NCI-H187 treated with DMSO at 0.1 percent for 48 hours (cell line): ENCODE data around the gene ATF7.

Experiments
- DNase-seq: peaks from one replicate; lab custom pipeline; 2025; lab: John Stamatoyannopoulos, UW

The ATF7 gene

DNA sequence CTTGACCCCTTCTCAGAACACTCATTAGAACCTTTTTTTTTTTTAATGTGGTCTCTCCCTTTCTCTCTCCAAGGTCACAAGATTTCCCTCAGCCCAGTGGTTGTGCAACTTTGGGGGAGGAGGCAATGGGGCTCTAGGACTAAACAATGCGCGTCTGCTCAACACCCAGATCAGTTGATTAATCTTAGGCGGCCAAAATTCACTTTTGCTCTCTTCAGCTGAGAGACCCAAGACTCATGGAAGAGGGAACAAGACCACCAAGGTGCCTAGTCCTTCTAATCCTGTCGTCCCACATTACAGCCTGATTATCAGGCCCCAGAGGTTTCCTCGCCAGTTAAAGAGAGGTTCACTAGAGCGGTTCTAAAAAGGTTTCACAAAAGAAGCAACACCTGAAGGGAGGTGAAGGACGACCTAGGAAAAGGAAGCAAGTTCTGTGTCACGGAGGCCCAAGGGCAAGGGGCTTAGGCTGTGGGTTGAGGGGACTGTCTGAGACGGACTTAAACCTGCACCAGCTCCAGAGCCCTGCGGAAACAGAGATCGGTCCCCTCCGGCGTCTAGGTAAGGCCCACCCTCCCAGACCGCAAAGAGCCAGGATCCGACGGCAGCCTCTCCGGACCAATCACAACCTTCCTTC lies 125.9 kb downstream of the ATF7 start:
- DNase-seq: no peak

DNA sequence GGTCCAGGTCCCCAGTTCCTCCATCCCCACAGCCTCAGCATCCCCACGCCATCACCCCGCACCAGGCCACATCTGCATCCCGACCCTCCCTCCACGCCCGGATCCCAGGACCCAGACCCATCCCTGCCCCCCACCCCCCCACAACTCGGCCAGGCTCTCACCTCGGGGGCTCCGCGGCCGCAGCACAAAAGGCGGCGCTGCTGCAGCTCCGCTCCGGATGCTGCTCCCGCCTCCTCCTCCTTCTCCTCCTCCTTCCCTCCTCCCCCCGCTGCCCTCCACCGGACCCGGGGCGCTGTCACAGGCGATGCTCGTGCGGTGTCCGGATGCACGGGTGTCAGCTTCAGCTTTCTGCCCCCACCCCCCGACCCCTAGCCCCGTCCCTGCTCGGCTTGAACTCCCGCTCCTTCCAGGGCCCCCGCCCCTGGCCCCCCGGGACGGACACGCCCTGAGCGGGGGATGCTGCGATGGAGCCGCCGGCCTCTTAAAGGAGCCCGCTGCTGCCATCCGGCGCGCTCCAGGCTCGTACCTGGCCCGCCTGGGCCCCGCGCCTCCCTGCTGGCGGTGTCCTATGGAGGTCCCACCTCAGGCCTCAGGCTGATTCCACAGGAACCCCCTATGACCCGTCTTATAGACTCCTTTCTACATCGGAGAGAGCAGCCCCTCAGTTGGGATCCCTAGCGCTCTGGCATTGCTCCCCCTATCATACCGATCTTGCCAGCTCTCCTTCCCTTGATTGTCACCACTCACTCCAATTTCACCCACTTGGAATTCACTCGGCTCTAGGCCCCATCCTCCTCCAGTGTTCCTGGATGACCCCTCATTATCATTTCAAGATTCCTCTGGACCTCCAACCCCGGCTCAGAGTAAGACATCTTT lies 126.7 kb downstream of the ATF7 start, which contains the start of gene MAP3K12:
Gene MAP3K12, minus strand, starts transcription at position 193 of the 876 bp plus-strand sequence. CDS start 12,067 bp downstream, outside the sequence.
- DNase-seq: no peak

DNA sequence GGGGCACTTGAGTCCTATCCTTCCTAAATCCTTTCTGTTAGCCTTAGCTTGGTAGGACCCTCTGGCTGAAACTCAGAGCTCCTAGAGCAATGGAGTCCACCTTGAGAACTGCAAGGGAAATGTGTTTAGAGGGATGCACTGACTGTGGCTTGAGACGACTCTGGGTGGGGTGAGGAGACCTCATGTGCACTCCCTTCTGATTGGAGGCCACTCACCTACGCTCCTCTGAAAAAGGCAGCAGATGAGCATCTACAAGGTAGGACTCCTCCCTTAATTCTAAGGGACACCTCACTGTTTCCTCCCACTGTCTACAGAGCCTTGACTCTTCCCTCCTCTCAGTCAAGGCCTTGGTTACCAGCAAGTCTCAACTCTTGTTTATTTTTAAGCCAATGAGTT lies 127.9 kb downstream of the ATF7 start:
- no peak for DNase-seq

DNA sequence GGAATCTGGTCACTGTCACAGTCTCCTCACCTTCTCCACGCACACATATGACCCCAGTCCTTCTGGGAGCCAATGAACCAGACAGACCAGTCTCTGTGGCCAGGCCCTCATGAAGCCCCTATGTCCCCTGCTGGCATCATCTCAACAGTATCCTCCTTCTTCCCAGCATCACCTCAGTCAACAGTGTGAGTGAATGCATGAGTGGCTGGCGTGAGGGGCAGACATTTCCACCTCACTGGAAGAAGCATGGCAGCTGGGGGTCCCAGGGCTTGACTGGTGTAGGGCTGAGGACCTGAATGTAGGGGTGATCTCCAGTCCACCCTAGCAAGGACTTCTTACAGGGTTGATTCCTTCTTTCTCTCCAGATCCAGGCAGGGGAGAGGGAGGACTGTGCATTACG lies 128.7 kb downstream of the ATF7 start:
- DNase-seq: no peak

DNA sequence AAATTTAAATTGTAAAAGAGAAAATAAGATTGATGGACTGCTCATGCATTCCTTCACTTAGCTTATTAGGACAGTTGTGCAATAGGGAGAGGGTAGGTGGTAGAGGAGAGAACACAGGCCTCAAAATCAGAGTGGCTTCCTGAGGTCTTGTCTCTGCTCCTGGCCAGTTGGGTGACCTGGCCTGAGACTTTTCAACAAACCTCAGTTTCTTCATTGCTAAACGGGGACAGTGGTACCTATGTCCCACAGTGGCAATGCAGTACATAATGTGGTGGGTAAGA lies 129.5 kb downstream of the ATF7 start:
- no peak for DNase-seq

DNA sequence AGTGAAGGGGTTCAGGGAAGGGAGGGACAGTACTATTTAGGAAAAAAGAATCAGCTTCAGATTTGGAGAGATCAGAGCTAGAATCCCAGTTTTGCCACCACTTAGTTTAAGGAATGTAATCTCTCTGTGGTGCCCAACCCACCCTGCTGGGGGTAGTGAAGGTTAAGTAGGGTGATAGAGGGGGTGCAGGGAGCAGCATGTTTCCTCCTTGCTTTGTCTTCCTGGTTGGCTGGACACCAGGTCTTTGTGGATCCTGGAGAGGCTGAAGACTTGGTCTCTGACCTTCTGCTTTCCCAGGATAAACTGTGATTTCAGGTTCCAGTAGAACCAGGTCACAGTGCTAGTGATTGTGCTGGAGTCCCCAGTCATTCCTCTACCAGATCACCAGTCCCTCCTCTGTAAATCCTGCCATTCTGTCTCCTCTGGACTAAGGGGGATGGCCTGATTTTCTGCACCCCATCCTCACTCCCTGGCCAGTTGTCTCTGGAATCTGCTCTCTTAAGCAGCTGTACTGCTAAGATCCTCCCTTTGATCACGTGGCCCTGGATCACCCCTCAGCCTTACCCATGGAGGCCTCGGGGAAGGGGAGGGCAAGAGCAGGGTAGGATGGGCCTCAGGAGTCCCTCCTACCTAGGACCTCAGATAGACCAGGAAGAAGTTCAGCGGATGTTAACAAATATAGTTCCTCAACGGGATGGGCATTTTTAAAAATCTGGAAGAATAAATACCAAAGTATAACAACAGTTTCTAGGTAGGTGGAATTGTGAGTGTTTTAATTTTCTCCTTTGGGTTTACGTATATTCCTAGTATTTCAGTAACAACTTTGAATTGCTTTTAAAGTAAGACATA lies 130.1 kb downstream of the ATF7 start:
- DNase-seq: no peak

DNA sequence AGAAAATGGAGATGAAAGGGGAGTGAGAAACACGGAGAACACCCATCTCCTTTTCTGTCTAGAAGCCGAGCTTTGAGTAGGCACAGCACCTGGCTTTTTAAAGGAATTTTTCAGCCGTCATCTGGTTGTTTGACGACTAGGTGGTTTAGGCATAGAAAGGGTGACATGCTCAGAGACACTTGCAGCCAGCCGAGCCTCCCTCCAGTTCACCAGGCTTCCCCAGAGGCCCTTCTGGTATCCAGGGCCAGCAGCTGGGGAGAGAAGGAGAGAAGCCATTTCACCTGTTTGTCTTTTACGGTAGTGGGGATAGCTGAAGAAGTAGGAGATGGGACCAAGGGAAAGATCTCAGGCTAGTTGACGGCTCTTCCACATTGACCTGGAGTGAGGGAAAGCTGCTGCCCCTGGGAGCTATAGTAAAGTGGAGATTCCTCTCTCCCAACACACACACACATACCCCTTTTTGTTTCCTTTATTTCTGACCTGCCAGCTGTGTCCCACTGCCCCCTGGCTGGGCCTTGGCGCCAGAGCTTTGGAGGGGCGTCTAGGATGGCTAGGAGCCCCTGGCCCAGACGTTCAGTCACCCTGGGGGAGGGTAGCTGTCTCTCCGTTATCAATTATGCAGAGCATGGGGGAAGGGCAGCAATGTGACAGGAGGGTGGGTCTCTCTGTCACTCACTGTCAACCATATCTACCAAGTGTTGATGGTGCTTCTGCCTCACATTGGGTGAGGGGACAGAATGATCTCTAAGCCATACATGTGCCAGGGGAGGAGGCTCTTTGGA lies 132.4 kb downstream of the ATF7 start:
- DNase-seq: no peak

DNA sequence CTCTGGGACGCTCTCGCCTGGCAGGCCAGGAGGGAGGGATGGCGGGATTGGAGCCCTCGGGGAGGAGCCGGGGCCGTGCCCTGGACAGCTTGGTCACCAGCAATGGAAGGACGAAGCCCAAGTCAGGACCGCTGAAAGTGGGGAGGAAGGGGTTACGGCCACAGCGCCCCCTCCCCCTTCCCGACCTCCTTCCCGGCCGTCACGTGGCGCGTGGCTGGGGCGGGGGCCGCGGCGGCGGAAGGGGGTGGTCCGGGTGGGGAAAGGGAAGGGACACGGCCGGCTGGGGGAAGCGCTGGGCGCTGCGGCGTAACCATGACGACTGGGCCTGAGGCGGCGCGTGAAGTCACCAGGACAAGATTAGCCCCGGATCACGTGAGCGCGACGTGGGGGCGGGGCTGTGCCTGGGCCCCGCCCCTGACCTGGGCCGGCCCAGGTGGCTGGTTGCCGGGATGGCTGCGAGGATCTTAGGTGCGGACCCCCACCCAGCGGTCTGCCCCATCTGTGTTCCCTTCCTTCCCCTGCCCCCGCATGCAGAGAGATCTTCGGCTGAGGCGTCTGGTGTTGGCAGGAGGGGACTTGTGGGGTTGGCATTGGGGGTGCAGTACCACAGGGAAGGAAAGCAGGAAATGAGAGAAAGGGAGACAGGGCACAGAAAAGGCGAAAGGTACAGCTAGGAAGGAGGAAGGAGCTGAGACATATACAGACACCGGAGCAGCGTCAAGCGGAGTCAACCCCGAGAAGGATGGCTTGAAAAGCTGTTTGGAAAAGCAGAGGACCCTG lies 133.2 kb downstream of the ATF7 start:
- DNase-seq: peak; percentile 82

DNA sequence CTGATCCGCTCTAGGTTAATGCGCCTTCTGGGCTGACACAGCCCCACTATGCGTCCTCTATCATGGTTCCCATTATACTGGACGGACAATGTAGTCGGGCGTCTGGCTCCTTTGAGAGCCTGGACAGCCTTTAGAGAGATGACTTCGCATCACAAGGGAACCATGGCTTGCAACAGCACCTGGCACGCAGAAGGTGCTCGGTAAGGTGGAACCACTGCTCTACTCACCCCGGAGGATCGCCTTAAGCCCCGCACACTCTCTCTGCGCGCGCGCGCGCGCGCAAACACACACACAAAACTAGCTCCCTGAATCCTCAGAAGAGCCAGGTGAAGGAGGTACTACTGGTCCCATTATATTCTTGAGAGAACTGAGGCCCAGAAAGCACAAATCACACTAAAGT lies 134.0 kb downstream of the ATF7 start:
- DNase-seq: no peak

DNA sequence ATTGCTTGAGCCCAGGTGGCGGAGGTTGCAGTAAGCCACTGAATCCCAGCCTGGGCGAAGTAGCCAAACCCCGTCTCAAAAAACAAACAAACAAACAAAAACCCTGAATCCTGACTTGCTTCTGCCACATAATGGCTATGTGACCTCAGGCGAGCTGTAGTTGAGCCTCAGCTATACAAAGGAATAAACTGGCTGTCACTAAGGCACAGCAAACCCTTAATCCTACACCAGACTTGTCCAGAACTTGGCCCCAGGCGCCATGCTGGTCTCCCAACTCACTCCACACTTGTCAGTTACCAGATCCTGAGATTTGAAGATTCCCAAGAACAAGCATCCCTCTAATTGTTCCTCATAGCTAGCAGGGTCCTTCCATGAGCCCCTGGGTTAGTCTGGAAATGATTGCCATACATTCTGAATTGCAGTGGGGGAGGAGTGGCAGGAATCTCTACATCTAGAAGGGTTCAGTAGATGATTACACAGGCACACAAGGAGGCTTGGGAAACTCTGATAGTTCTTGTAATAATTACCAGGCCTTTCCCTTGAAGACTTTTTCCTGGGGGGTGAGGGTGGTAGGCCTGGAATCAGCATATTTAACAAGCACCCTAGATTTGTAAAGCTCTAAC lies 136.8 kb downstream of the ATF7 start:
- no peak for DNase-seq

DNA sequence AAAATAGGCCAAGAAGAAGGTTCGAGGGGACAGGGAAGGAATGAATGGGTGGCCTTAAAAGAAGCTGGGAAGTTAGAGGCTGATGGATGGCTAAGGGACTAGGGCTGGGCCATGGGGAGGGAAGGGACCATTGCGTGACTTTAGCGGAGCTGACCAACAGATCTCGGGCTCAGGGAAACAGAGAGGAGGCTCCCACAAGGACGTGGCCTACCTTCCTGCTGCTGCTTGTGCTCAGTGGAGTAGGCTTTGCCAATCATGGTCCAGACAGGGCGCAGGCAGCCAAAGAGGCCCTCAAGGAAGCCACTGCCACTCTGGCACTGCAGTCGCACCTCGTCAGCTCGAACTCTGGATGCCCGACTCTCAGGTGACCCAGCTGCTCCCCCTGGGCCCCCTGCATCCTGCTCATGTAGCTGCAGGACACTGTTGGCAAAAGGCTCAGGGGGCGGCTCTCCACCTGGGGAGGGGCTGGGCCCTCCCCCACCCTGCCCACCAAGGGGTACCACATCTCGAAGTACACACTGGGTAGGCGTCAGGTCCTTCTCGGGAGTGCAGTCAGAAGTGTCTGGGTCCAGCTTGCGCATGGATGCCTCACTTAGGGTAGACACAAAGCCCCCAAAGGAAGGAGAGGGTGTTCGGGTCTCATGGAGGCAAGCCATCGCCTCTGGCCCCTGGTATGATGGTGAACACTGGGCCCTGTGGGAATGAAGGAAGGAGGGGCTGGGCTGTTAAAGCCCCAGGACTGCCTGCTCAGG lies 139.3 kb downstream of the ATF7 start:
- DNase-seq: no peak

DNA sequence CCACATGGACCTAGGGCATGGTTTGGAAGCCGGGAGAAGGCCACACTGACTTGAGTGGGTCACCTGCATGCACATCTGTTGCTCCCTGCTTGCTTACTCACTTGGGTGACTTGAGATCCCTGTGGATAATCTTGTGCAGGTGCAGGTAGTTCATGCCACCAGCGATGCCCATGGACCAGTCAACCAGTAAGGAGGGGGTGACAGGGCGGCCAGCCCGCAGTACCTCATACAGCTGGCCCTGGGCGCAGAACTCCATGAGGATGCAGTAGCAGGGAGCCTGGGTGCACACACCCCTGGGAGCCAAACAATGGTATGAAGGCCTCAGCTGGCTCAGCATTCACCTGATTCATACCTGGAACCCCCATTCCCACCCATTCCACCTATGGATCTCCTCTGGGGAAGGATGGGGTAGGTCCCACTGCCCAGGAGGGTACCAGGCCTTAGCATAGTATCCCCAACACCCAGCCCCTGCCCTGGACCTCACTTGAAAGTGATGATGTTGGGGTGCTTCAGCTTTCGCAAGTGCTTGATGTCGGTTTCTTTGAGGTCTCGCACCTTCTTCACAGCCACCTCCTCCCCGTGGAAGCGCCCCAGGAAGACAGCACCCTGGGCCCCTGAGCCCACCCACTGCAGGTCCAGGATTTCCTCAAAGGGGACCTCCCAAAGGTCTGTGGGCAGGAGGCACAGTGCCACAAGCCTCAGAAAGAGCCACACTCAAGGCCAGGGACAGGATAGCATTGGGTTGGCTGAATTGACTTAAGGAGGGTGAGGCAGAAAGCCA lies 140.0 kb downstream of the ATF7 start:
- DNase-seq: no peak

DNA sequence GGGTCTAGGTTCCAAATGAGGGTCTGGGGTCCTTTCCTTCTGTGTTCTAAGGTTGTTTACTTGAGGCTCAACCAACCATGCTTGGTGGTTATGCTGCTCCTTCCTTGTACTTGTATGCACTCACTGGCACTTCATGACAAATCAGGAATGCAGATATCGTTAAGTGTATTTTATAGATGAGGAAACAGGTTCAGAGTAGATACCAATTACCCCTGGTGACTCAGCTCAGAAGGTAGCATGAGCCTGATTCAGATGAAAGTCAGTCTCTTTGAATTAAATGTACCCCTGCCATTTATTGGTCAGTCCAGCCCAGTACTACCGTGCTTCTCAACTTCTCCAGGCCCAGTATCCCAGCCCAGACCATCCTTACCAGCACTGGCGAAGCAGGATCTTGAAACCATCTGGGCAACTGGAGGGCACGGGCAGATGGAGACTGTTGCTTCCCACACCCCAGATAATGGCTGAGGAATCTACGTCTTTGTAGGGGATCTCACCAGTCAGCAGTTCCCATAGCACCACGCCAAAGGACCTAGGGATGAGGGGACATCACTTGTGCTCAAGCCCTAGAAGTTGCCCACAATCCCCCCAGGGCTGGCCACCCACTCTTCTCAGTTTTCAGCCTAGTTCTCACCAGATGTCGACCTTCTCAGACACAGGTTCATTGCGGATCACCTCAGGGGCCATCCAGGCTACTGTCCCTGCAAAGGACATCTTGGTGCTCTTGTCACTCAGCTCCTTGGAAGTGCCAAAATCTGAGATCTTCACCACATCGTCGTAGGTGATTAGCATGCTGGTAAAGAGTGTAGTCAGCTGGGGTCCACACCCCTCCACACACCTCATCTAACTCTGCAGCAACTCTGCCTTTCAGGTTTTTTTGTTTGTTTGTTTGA lies 141.3 kb downstream of the ATF7 start:
- DNase-seq: no peak

DNA sequence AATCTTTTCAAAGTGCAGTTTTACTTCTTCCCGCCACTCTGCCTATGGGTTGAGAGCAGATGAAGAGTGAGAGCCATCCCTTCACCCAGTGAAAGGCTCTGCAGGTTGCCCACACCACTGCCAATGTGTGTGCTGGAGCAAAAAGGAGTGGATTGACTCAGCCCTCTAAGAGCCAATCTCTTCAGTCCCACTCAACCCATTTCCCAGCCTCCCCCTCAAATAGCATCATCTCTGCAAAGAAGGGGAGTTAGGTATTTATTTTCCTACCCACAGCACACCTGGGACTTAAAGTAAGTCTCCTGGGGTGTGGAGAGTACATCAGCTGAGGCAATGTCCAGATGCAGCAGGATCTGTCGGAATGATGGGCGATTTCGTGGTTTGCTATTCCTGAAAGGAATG lies 142.2 kb downstream of the ATF7 start:
- no peak for DNase-seq

DNA sequence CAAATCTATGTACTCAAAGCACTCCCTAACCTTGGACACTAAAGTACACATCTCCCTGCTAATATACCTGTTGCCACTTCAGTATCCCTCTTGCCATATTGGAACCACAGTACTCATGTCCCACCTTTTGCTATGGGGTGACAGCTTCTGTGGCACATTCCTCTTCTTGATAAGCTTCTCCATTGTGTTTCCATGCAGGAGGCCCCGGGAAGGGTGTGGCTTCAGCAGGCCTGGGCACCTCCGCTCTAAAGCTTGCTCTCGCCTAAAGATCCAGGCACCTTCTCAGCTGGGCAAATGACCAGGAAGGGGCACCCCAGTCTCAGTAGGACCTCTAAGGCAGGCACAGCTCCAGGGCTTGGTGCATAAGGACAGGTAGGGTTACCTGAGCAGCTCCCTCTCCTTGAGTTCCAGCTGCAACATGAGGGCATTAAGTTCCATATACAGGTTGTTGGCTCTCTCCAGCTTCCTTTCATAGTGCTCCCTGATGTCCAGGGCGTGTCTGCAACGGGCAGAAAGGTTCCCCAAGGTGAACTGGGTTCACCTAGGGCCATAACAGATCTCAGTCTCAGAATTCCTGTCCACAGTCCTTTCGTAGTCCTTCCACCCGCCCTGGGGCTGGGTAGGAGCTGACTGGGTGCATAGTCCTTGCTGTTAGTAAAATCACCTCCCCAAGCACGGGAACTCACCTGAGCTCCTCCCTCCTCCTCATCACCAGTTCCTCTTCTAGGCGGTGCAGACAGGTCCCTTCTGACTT lies 142.8 kb downstream of the ATF7 start:
- DNase-seq: no peak

DNA sequence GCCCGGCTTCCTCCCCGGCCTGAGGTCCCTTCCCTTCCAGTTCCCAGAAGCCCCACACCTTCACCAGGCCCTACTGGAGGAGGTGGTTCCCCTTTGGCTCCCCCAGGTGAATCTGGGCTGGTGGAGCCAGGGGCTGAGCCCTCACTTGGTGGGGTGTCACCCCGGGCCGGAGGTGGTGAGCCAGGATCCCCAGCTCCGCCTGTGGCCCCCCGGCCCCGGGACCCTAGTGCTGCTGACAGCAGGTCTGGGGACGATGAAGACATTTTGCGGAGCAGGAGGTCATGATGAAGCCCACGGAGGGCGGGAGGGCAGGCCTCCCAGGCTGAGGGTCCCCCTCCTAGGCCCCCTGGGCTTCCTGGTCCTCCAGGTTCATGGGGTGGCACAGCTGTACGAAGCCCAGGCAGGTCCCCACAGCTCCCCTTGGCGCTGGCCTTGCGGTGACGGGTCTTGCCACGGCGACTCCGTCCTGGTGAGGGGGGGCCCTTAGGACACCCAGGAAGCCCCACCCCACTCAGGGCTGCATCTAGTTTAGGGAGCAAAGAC lies 143.5 kb downstream of the ATF7 start:
- no peak for DNase-seq

DNA sequence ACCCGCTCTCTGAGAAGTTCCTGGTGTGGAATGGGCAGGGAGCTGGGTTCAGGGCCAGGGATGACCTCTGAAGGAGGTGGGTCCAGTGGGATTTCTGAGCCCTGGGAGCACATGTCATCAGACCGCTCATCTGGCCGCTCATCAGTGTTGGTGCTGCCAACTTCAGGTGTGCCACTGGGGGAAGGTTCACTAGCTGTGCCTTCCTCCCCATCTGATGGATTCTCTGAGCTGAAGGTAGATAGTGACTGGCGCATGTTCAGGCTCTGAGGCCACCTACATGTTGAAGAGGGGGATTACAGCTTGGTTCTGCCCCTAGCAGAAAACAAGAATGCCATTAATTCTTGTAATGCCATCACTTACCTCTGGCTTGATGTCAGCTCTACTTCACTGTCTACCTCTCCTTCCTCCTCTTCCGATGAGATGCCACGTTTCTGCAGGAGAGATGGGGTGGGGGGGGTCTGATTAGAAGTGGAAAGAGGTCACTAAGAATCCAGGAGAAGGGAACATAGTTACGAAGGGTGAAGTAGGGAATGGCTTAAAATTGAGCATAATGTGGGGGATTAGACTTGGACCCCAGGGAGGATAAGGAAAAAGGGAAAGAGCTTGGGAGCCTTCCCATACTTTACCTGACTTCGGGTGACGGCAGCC lies 144.1 kb downstream of the ATF7 start:
- no peak for DNase-seq
